Measurements from ENCODE around the gene ZRANB3.

ZRANB3 gene

GRCh38 chr2:135546436-135546835 is 15.4 kb upstream of the ZRANB3 start:
- TF ChIP-seq REST (IDR thresholded peaks at IDR 0.05; ENCODE audit: insufficient read depth in 1 of 2, low read depth in 2 of 2, low read length in 2 of 2): no peak
- no peak for TF ChIP-seq FOXP2 (optimal IDR thresholded peaks at IDR 0.05; ENCODE audit: borderline replicate concordance, extremely low read depth, extremely low read length, insufficient read depth)
- no peak for TF ChIP-seq SIN3A (IDR thresholded peaks at IDR 0.05; ENCODE audit: borderline replicate concordance, insufficient read depth, low read length)
- TF ChIP-seq POLR2AphosphoS5 (IDR thresholded peaks at IDR 0.05; ENCODE audit: low read depth, low read length): no peak
- no peak for TF ChIP-seq TAF1 (IDR thresholded peaks at IDR 0.05; ENCODE audit: borderline replicate concordance, insufficient read depth, low read length)

DNA sequence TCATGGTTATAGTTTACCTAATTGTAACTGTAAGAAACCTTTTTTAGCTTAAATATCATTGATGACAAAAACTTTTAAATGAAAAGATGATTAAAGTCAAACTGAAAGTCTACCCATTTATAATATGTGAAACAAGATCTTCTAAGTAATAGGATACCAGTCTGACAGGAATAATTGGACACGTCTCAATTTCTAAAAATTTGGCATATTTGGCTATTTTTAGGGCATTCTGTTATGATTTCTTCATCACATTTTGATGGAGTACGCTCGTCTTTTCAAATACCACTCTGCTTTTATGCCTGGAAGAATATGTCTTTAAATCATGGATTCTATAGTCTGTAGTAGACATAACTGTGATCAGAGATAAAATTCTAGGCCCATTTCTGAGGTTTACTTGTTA is 1.6 kb upstream of the ZRANB3 start:
- TF ChIP-seq POLR2AphosphoS5 (IDR thresholded peaks at IDR 0.05; ENCODE audit: low read depth, low read length): no peak
- no peak for TF ChIP-seq SIN3A (IDR thresholded peaks at IDR 0.05; ENCODE audit: borderline replicate concordance, insufficient read depth, low read length)
- no peak for TF ChIP-seq FOXP2 (optimal IDR thresholded peaks at IDR 0.05; ENCODE audit: borderline replicate concordance, extremely low read depth, extremely low read length, insufficient read depth)
- no peak for TF ChIP-seq TAF1 (IDR thresholded peaks at IDR 0.05; ENCODE audit: borderline replicate concordance, insufficient read depth, low read length)
- TF ChIP-seq REST (IDR thresholded peaks at IDR 0.05; ENCODE audit: insufficient read depth in 1 of 2, low read depth in 2 of 2, low read length in 2 of 2): no peak

DNA sequence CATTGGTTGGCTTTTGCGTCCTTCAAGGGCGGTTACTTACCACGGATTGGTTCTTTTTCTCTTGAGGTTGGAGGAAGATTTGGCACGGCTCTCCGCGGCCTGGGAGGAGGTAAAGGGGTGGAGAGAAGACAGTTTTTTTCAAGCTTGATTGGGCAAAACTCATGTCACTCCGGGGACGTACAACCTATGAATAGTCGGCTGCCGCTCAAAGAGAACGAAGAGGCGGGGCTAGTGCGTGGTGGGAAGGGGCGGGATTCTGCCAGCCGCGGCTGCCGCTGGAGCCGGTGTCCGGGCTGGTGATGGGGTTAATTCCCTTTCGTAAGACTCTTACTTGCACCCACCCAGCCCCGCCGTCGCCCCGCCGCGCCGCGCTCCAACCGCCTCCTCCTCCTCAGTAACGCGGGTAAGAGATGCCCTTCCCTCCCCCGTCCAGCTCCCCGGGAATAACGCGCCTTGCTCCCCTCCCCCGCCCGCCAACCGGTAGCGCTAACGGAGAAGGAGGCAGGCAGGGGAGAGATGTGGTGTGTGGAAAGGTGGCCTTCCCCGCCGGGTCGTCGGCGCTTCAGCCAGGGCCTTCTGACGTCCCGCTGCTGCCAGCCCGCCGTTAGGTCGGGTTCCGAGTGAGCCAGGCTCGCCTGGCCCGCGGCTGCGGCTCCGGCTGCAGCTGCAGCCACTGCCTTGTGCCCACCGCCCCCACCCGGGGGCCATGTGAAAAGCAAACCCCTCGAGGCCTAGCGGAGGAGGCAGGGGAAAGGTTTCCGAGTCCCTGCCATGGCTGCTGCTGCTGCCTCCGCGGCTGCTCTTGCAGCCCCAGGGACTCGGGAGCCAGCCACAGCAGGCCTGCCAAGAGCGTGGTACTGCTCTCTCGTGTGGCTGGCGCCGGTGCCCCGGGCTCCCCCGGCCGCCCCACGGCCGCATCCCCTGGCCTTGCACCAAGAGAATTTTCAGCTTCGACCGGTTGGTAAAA is 496 bp upstream of the ZRANB3 start, which contains the start of gene R3HDM1:
Gene R3HDM1 (plus strand): TSS at position 254 of the 967 bp plus-strand sequence. CDS start 73,362 bp downstream, outside the sequence.
- TF ChIP-seq REST (IDR thresholded peaks at IDR 0.05; ENCODE audit: insufficient read depth in 1 of 2, low read depth in 2 of 2, low read length in 2 of 2): no peak
- peak; percentile 66 for TF ChIP-seq POLR2AphosphoS5 (IDR thresholded peaks at IDR 0.05; ENCODE audit: low read depth, low read length)
- TF ChIP-seq FOXP2 (optimal IDR thresholded peaks at IDR 0.05; ENCODE audit: borderline replicate concordance, extremely low read depth, extremely low read length, insufficient read depth): no peak
- 0 out of 2 replicates have a peak, but pooled peaks have one; percentile 30 for TF ChIP-seq TAF1 (IDR thresholded peaks at IDR 0.05; ENCODE audit: borderline replicate concordance, insufficient read depth, low read length)

DNA sequence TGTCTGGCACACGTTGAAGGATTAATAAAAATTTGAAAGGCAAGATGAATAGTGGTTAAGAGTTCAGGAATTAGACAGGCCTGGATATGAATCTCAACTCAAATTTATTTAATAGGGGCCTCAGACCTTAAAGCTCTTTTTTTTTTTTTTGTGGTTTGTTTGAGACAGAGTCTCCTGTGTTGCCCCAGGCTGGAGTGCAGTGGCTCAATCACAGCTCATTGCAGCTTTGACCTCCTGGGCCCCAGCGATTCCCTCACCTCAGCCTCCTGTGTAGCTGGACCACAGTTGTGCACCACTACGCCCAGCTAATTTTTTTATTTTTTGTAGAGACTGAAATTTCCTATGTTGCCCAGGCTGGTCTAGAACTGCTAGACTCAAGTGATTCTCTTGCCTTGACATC is 3.0 kb downstream of the ZRANB3 start:
- no peak for TF ChIP-seq TAF1 (IDR thresholded peaks at IDR 0.05; ENCODE audit: borderline replicate concordance, insufficient read depth, low read length)
- TF ChIP-seq FOXP2 (optimal IDR thresholded peaks at IDR 0.05; ENCODE audit: borderline replicate concordance, extremely low read depth, extremely low read length, insufficient read depth): no peak
- no peak for TF ChIP-seq REST (IDR thresholded peaks at IDR 0.05; ENCODE audit: insufficient read depth in 1 of 2, low read depth in 2 of 2, low read length in 2 of 2)
- TF ChIP-seq SIN3A (IDR thresholded peaks at IDR 0.05; ENCODE audit: borderline replicate concordance, insufficient read depth, low read length): no peak
- TF ChIP-seq POLR2AphosphoS5 (IDR thresholded peaks at IDR 0.05; ENCODE audit: low read depth, low read length): no peak

Measured in PFSK-1 (cell line).